CD4-positive, alpha-beta T cell (primary cell): ENCODE data around the gene GNG13. TPM values are rescaled to one million over a fixed set of nuclear protein-coding genes. Genes with fewer than 3 reads are reported as not detected.

Experiments
- ATAC-seq: fragments of 200-7000 bp; cut with Tn5 transposase; one replicate; pipeline ENCODE4 v1.10.0; 2022; ENCODE audit warnings: mild to moderate bottlenecking; ENCODE audit not compliant: poor library complexity
- CTCF ChIA-PET: fragments of 350-600 bp; sonication (Branson Sonifier 250); formaldehyde crosslinking; loops from one replicate; lab custom pipeline; 2021; ENCODE audit warnings: antibody characterized with exemption, inconsistent platforms; lab: Charles Lee
- POLR2A ChIA-PET: fragments of 350-600 bp; sonication (Branson Sonifier 250); formaldehyde crosslinking; loops from one replicate; lab custom pipeline; 2021; ENCODE audit warnings: antibody characterized with exemption, inconsistent platforms; lab: Charles Lee
- DNase-seq, 14 experiments: peaks; one replicate each; pipeline ENCODE4 v3.0.0-alpha.2; 2013 to 2020; ENCODE audit warnings: mixed read lengths in 2 of 14
- H3K27ac ChIP-seq, 2 donors: one replicate each; pipeline versions ENCODE4 v1.5.1 to v1.7.0; 2013; ENCODE audit warnings: low read length in 2 of 2, low read depth in 1 of 2, mild to moderate bottlenecking in 1 of 2
- H3K27me3 ChIP-seq, 2 experiments: 1 replicate in 1 of 2; 2 replicates in 1 of 2; pipeline versions ENCODE4 v1.6.1 to v1.7.0; 2013; ENCODE audit warnings: low read length in 2 of 2, control low read depth in 1 of 2, mild to moderate bottlenecking in 1 of 2, moderate library complexity in 1 of 2; ENCODE audit not compliant: insufficient read depth in 2 of 2, control insufficient read depth in 1 of 2
- H3K36me3 ChIP-seq: one replicate; pipeline ENCODE4 v1.6.1; 2013; ENCODE audit warnings: low read length, control low read depth; ENCODE audit not compliant: insufficient read depth
- H3K4me1 ChIP-seq: one replicate; pipeline ENCODE4 v1.6.1; 2013; ENCODE audit warnings: low read length, control low read depth; ENCODE audit not compliant: insufficient read depth
- H3K4me3 ChIP-seq: one replicate; pipeline ENCODE4 v1.5.1; 2013; ENCODE audit warnings: mild to moderate bottlenecking, low read length, moderate library complexity
- H3K9me3 ChIP-seq, 2 experiments: 1 replicate in 1 of 2; 2 replicates in 1 of 2; pipeline versions ENCODE4 v1.6.1 to v1.7.0; 2013; ENCODE audit warnings: low read length in 2 of 2, mild to moderate bottlenecking in 2 of 2, control low read depth in 1 of 2, moderate library complexity in 1 of 2; ENCODE audit not compliant: control insufficient read depth in 1 of 2, insufficient read depth in 1 of 2
- H3K27ac Mint-ChIP-seq: one replicate; pipeline ENCODE4 v1.8.0; 2020; ENCODE audit warnings: mixed read lengths
- H3K27me3 Mint-ChIP-seq: one replicate; pipeline ENCODE4 v1.8.0; 2021; ENCODE audit warnings: mixed read lengths
- H3K36me3 Mint-ChIP-seq: one replicate; pipeline ENCODE4 v1.8.0; 2021; ENCODE audit warnings: low read depth, mixed read lengths
- H3K4me1 Mint-ChIP-seq: one replicate; pipeline ENCODE4 v1.8.0; 2021; ENCODE audit warnings: low read depth, mixed read lengths
- H3K4me3 Mint-ChIP-seq: one replicate; pipeline ENCODE4 v1.8.0; 2020; ENCODE audit warnings: mild to moderate bottlenecking, mixed read lengths
- H3K9me3 Mint-ChIP-seq: one replicate; pipeline ENCODE4 v1.8.0; 2020; ENCODE audit warnings: mixed read lengths
- intact Hi-C, 2 experiments: fragments of 100-400 bp; cut with DNase I in 1 of 2; cut with micrococcal nuclease in 1 of 2; formaldehyde crosslinking; loops; one replicate each; pipeline versions ENCODE4 v1.15.1 to v1.9.0; 2023 to 2025; cut with DNase I, micrococcal nuclease
- total RNA-seq, 174 experiments: library from RNA in 2 of 174; stranded (reverse) in 2 of 174; gene quantifications; one replicate each; pipeline ENCODE4 v1.2.3 and lab custom pipeline; 2021 to 2026
- TF ChIP-seq, protein P1 (sequence below): fragments of 200-600 bp; IDR thresholded peaks from one replicate; pipeline ENCODE4 v1.8.0; 2022; ENCODE audit warnings: antibody characterized with exemption, mild to moderate bottlenecking

GNG13 gene
- total RNA-seq, 2 experiments from 2014 or later = not detected

DNA sequence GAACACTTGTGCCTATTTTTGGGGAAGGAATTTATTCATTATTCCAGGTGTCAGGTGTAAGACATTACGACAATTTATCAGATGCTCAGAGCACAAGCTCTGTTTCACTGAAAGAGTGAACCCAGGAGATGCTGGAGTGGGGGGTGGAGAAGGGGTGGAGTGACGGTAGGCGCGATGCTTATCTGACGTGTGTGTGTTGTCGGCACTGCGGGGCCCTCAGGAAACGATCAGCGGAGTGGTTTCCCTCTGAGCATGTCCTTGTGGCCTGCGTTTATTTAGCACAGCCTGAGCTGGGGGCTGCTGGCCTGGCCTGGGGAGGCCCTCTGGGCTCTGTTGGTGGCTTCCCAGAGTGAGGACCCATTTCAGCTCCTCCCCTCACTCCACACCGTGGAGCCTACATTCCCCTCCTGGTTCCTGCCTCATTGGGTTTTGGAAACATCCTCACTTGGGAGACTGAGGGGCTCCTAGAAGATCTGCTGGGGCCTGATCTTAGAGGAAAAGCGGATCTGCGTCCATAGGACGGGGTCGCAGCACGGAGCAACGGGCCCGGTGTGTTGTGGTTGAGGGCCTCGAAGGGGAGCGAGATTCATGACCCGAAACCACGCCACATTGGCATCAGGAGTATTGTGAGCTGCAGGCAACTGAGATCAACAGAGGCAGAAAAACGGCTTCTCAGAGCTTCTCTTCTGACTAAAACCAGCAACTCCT is 19.0 kb upstream of the GNG13 start:
- peak; percentile 97 for ATAC-seq
- H3K4me3 ChIP-seq = no peak overlapping the region
- H3K27ac ChIP-seq = no peak overlapping the region
- H3K4me3 Mint-ChIP-seq = peak overlapping the region; percentile 57
- peaks cover 0 to 24% of the 10 kb centered on the region in 2 experiments for H3K9me3 ChIP-seq
- intact Hi-C loops = loop anchor here in 1 of 2 experiments (10.0 kb wide), 1 partner anchor 375 kb away; no protein-coding TSS in a partner anchor
- H3K4me1 ChIP-seq = peaks cover 13% of the 10 kb centered on the region
- TF ChIP-seq, protein P1, sequence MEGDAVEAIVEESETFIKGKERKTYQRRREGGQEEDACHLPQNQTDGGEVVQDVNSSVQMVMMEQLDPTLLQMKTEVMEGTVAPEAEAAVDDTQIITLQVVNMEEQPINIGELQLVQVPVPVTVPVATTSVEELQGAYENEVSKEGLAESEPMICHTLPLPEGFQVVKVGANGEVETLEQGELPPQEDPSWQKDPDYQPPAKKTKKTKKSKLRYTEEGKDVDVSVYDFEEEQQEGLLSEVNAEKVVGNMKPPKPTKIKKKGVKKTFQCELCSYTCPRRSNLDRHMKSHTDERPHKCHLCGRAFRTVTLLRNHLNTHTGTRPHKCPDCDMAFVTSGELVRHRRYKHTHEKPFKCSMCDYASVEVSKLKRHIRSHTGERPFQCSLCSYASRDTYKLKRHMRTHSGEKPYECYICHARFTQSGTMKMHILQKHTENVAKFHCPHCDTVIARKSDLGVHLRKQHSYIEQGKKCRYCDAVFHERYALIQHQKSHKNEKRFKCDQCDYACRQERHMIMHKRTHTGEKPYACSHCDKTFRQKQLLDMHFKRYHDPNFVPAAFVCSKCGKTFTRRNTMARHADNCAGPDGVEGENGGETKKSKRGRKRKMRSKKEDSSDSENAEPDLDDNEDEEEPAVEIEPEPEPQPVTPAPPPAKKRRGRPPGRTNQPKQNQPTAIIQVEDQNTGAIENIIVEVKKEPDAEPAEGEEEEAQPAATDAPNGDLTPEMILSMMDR = no peak
- POLR2A ChIA-PET = no interaction called here
- H3K27me3 Mint-ChIP-seq = peaks cover 31% of the 10 kb centered on the region
- no peaks in the 10 kb centered on the region for H3K36me3 Mint-ChIP-seq
- CTCF ChIA-PET = no interaction called here
- peak in 11 of 14 experiments; percentile 7 to 73 (median 45) for DNase-seq
- H3K4me1 Mint-ChIP-seq = peaks cover 11% of the 10 kb centered on the region
- H3K9me3 Mint-ChIP-seq = no peaks in the 10 kb centered on the region
- no peaks in the 10 kb centered on the region for H3K36me3 ChIP-seq
- H3K27me3 ChIP-seq = peaks cover 4 to 26% of the 10 kb centered on the region in 2 experiments
- H3K27ac Mint-ChIP-seq = peak overlapping the region; percentile 86

DNA sequence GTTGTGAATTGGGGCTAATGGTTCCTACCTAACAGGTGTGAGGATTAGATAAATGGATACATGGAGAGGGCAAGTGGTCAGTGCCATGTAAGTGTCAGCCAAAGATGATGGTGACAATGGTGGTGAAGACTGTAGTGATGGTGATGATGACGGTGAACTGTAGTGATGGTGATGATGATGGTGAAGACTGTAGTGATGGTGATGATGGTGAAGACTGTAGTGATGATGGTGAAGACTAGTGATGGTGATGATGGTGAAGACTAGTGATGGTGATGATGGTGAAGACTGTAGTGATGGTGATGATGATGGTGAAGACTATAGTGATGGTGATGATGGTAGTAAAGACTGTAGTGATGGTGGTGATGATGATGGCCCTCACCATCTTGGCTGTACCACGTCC is 18.1 kb upstream of the GNG13 start:
- Histone ChIP-seq H3K27me3 (peaks cover 11 to 35% of the 10 kb centered on the region in 2 experiments), H3K27ac (no peak overlapping the region), H3K4me3 (no peak overlapping the region), H3K9me3 (peaks cover 0 to 29% of the 10 kb centered on the region in 2 experiments), H3K36me3 (no peaks in the 10 kb centered on the region), H3K4me1 (peaks cover 19% of the 10 kb centered on the region)
- TF ChIP-seq, protein P1 = no peak
- intact Hi-C loops = loop anchor here in 1 of 2 experiments (10.0 kb wide), 1 partner anchor 376 kb away; no protein-coding TSS in a partner anchor
- no peaks in the 10 kb centered on the region for H3K9me3 Mint-ChIP-seq
- ChIA-PET POLR2A (no interaction called here), CTCF (no interaction called here)
- peaks cover 36% of the 10 kb centered on the region for H3K27me3 Mint-ChIP-seq
- no peaks in the 10 kb centered on the region for H3K36me3 Mint-ChIP-seq
- ATAC-seq = no peak
- H3K4me1 Mint-ChIP-seq = peaks cover 11% of the 10 kb centered on the region
- no peak overlapping the region for H3K27ac Mint-ChIP-seq
- DNase-seq = no peak
- H3K4me3 Mint-ChIP-seq = no peak overlapping the region

DNA sequence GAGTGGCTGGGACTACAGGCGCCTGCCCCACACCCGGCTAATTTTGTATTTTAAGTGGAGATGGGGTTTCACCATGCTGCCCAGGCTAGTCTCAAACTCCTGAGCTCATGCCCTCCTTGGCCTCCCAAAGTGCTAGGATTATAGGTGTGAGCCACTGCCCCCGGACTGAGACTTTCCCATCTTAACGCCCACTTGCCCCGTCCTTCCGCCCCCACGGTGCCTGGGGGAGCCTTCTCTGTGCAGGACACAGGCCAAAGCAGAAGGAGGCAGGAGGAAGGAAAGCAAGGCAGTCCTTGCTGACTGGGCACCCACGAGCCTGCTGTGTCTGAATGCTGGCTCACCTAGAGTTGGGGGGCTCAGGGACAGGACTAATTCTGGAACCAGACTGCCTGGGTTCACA is 17.6 kb upstream of the GNG13 start:
- Histone ChIP-seq H3K4me1 (peaks cover 22% of the 10 kb centered on the region), H3K36me3 (no peaks in the 10 kb centered on the region), H3K27me3 (peaks cover 14 to 37% of the 10 kb centered on the region in 2 experiments), H3K9me3 (peaks cover 0 to 29% of the 10 kb centered on the region in 2 experiments), H3K4me3 (no peak overlapping the region), H3K27ac (no peak overlapping the region)
- H3K4me1 Mint-ChIP-seq = peaks cover 11% of the 10 kb centered on the region
- peaks cover 33% of the 10 kb centered on the region for H3K27me3 Mint-ChIP-seq
- intact Hi-C loops = loop anchor here in 1 of 2 experiments (10.0 kb wide), 1 partner anchor 377 kb away; no protein-coding TSS in a partner anchor
- no peak overlapping the region for H3K27ac Mint-ChIP-seq
- no peak for DNase-seq
- CTCF ChIA-PET = no interaction called here
- TF ChIP-seq, protein P1 = no peak
- H3K9me3 Mint-ChIP-seq = no peaks in the 10 kb centered on the region
- H3K36me3 Mint-ChIP-seq = no peaks in the 10 kb centered on the region
- no peak for ATAC-seq
- POLR2A ChIA-PET = no interaction called here
- H3K4me3 Mint-ChIP-seq = no peak overlapping the region
